GM10248 (cell line): ENCODE results near the gene BTBD8.
A peak's percentile ranks its signal among the peaks of the same experiment; 100 is the strongest.

Source experiments
- CTCF ChIA-PET: fragments of 300-600 bp; sonication (Branson Sonifier 250); formaldehyde crosslinking; extraction: SDS; loops from one replicate; lab custom pipeline; 2021; ENCODE audit warnings: antibody characterized with exemption; lab: Yijun Ruan, JAX
- POLR2A ChIA-PET: fragments of 350-650 bp; sonication (Branson Sonifier 250); formaldehyde crosslinking; extraction: SDS; loops from one replicate; lab custom pipeline; 2020; ENCODE audit warnings: antibody characterized with exemption; lab: Yijun Ruan, JAX
- DNase-seq: peaks from one replicate; pipeline ENCODE4 v3.0.0; 2012; ENCODE audit errors: extremely low spot score
- CTCF ChIP-seq: IDR thresholded peaks from 2 replicates; pipeline ENCODE4 v1.5.1; 2012; ENCODE audit warnings: mild to moderate bottlenecking, low read depth; ENCODE audit errors: extremely low read depth, missing control alignments, control extremely low read depth

The BTBD8 gene

GRCh38 chr1:92105546-92106081 is 25.5 kb downstream of the BTBD8 start:
- no peak for DNase-seq
- POLR2A ChIA-PET: no interaction called here
- CTCF ChIA-PET: no interaction called here
- no peak for TF ChIP-seq CTCF

GRCh38 chr1:92108631-92109030 is 28.5 kb downstream of the BTBD8 start:
- no peak for DNase-seq
- CTCF ChIA-PET: no interaction called here
- no peak for TF ChIP-seq CTCF
- POLR2A ChIA-PET: no interaction called here

- CTCF ChIA-PET: interaction anchor here (1.1 to 1.2 kb wide), 2 partner anchors 9 to 13 kb away, joined by 3 to 4 read pairs; no protein-coding TSS in a partner anchor
- POLR2A ChIA-PET: no interaction called here
- no peak for TF ChIP-seq CTCF
- no peak for DNase-seq
Observed at GRCh38 chr1:92117526-92117925, 37.4 kb downstream of the BTBD8 start.

GRCh38 chr1:92118826-92119225 is 38.7 kb downstream of the BTBD8 start:
- POLR2A ChIA-PET: no interaction called here
- CTCF ChIA-PET: no interaction called here
- TF ChIP-seq CTCF: no peak
- no peak for DNase-seq

GRCh38 chr1:92123868-92124267 is 43.7 kb downstream of the BTBD8 start:
- POLR2A ChIA-PET: no interaction called here
- DNase-seq: peak; percentile 12
- CTCF ChIA-PET: no interaction called here
- TF ChIP-seq CTCF: no peak

GRCh38 chr1:92125204-92125603 is 45.1 kb downstream of the BTBD8 start:
- ChIA-PET CTCF (interaction anchor here (1.5 kb wide), 1 partner anchor 10 kb away, joined by 4 read pairs; no protein-coding TSS in a partner anchor), POLR2A (interaction anchor here (0.5 kb wide), 1 partner anchor 77 kb away, joined by 6 read pairs; no protein-coding TSS in a partner anchor)
- DNase-seq: no peak
- TF ChIP-seq CTCF: no peak

- no peak for DNase-seq
- CTCF ChIA-PET: no interaction called here
- POLR2A ChIA-PET: no interaction called here
- no peak for TF ChIP-seq CTCF
Observed at GRCh38 chr1:92126088-92126487, 45.9 kb downstream of the BTBD8 start.
